Stomach (tissue), 4 donors: ENCODE data around the gene TCF7L1.

ENCODE experiments used
- EP300 ChIP-seq: sonication (generic); formaldehyde crosslinking; IDR thresholded peaks from one replicate; pipeline ENCODE4 v1.6.1; 2017; ENCODE audit warnings: antibody characterized with exemption
- POLR2A ChIP-seq, 4 donors: fragments of 450-650 bp; IDR thresholded peaks; one replicate each; pipeline ENCODE4 v1.6.1; 2016; ENCODE audit warnings: antibody characterized with exemption in 4 of 4, control low read depth in 2 of 4, mild to moderate bottlenecking in 1 of 4, moderate library complexity in 1 of 4
- POLR2AphosphoS5 ChIP-seq, 3 donors: sonication (generic); formaldehyde crosslinking; IDR thresholded peaks; one replicate each; pipeline ENCODE4 v1.6.1; 2016; ENCODE audit warnings: antibody characterized with exemption in 3 of 3
- TF ChIP-seq, protein P1 (sequence below), 7 experiments: fragments of 450-650 bp in 4 of 7; fragments of 200-600 bp in 3 of 7; sonication (generic) in 3 of 7; IDR thresholded peaks; one replicate each; pipeline ENCODE4 v1.5.1; 2016 to 2019; ENCODE audit warnings: antibody characterized with exemption in 7 of 7, control low read depth in 2 of 7, mild to moderate bottlenecking in 1 of 7

DNA sequence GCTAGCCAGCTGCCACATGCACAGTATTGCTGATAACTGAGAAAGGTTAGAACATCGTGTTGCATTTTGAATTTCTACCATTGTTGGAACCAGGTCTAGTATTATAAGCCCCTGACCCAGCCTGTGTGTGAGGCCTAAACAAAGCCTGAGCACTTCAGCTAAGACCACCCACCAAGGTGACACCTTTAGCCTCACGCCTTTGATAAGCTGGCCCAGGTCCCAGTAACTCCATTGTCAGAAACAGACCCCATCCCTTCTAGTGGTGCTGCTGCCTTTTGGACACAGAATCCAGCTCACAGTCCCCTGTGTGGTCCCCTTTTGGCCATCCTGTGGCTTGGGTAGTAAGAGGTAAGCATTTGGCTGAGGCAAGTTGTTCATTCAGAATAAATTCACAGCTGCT is 223.0 kb downstream of the TCF7L1 start:
- TF ChIP-seq, protein P1, sequence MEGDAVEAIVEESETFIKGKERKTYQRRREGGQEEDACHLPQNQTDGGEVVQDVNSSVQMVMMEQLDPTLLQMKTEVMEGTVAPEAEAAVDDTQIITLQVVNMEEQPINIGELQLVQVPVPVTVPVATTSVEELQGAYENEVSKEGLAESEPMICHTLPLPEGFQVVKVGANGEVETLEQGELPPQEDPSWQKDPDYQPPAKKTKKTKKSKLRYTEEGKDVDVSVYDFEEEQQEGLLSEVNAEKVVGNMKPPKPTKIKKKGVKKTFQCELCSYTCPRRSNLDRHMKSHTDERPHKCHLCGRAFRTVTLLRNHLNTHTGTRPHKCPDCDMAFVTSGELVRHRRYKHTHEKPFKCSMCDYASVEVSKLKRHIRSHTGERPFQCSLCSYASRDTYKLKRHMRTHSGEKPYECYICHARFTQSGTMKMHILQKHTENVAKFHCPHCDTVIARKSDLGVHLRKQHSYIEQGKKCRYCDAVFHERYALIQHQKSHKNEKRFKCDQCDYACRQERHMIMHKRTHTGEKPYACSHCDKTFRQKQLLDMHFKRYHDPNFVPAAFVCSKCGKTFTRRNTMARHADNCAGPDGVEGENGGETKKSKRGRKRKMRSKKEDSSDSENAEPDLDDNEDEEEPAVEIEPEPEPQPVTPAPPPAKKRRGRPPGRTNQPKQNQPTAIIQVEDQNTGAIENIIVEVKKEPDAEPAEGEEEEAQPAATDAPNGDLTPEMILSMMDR (IDR thresholded peaks at IDR 0.05): no peak
- no peak for TF ChIP-seq POLR2AphosphoS5 (IDR thresholded peaks at IDR 0.05)
- no peak for TF ChIP-seq EP300
- TF ChIP-seq POLR2A (IDR thresholded peaks at IDR 0.05): no peak
